ENCODE data around the gene IPO11.
"Not testable (repeated sequence)": the region's sequence is repeated elsewhere in the genome, so short reads cannot be mapped to it uniquely, and the experiment has no call there.

IPO11 gene

DNA sequence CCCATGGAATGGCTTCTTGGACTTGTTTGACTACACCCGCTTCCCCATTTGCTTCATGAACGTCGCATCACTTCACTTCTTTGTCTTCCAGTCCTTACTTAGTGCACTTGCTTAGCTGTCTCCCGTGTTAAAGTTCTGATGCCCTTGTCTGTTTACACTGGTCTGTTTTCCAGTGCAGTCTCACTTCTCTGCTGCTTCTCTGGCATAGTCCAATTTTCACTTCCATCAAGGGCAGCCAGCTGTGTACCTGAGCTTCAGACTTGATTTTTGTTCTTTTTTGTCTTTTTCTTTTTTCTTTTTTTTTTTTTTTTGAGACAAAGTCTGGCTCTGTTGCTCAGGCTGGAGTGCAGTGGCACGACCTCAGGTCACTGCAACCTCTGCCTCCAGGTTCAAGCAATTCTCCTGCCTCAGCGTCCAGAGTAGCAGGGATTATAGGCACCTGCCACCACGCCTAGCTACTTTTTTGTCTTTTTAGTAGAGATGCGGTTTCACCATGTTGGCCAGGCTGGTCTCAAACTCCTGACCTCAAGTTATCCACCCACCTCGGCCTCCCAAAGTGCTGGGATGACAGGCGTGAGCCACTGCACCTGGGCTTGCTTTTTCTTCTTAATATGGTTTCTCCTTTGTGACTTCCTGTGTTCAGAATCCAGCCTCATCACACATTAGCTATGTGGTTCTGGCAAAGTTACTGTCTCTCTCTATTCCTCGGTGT, 241.5 kb downstream of the IPO11 start:
- H3K27ac ChIP-seq (ENCODE audit: poor library complexity, severe bottlenecking) = no peak overlapping the region
- H3K4me3 ChIP-seq (ENCODE audit: severe bottlenecking) = no peak overlapping the region

DNA sequence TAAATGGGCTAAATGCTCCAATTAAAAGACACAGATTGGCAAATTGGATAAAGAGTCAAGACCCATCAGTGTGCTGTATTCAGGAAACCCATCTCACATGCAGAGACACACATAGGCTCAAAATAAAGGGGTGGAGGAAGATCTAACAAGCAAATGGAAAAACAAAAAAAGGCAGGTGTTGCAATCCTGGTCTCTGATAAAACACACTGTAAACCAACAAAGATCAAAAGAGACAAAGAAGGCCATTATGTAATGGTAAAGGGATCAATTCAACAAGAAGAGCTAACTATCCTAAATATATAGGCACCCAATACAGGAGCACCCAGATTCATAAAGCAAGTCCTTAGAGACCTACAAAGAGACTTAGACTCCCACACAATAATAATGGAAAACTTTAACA, 245.2 kb downstream of the IPO11 start:
- not testable (repeated sequence) for ATAC-seq (ENCODE audit: low read depth); H3K27me3 ChIP-seq (ENCODE audit: insufficient read depth, poor library complexity, severe bottlenecking); H3K27ac ChIP-seq (ENCODE audit: poor library complexity, severe bottlenecking); H3K9me3 ChIP-seq (ENCODE audit: severe bottlenecking); DNase-seq (ENCODE audit: low spot score); H3K4me3 ChIP-seq (ENCODE audit: severe bottlenecking); H3K36me3 ChIP-seq (ENCODE audit: low read depth); H3K4me1 ChIP-seq (ENCODE audit: insufficient read depth, poor library complexity, severe bottlenecking)

More for the DNA sequence above, 241.5 kb downstream of the IPO11 start:
- Histone ChIP-seq H3K9me3 (ENCODE audit: severe bottlenecking) (no peaks in the 10 kb centered on the region), H3K36me3 (ENCODE audit: low read depth) (no peaks in the 10 kb centered on the region), H3K4me1 (ENCODE audit: insufficient read depth, poor library complexity, severe bottlenecking) (no peaks in the 10 kb centered on the region), H3K27me3 (ENCODE audit: insufficient read depth, poor library complexity, severe bottlenecking) (no peaks in the 10 kb centered on the region)
- DNase-seq (ENCODE audit: low spot score) (no peak), ATAC-seq (ENCODE audit: low read depth) (no peak)
- TF ChIP-seq, protein P1, sequence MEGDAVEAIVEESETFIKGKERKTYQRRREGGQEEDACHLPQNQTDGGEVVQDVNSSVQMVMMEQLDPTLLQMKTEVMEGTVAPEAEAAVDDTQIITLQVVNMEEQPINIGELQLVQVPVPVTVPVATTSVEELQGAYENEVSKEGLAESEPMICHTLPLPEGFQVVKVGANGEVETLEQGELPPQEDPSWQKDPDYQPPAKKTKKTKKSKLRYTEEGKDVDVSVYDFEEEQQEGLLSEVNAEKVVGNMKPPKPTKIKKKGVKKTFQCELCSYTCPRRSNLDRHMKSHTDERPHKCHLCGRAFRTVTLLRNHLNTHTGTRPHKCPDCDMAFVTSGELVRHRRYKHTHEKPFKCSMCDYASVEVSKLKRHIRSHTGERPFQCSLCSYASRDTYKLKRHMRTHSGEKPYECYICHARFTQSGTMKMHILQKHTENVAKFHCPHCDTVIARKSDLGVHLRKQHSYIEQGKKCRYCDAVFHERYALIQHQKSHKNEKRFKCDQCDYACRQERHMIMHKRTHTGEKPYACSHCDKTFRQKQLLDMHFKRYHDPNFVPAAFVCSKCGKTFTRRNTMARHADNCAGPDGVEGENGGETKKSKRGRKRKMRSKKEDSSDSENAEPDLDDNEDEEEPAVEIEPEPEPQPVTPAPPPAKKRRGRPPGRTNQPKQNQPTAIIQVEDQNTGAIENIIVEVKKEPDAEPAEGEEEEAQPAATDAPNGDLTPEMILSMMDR (IDR thresholded peaks at IDR 0.05; ENCODE audit: poor library complexity, severe bottlenecking) = no peak

DNA sequence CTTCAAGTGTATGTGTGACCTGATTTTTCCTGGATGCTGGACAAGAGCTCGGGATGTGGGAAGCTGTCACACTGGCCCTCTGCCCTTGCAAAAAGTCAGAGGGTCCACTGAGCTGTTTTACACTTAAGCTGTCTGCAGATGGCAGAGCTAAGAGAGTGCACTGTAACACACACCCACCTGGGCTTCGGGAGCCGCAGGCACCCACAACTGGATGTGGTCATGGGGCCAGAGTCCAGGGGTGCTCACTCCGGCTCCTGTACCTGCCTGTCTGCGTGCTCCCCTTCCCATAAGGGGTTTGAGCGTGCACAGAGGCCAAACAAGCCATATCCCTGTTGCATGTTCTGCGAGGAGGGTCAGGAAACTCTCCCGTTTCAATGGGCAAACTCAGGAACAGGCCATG, 248.6 kb downstream of the IPO11 start:
- H3K4me3 ChIP-seq (ENCODE audit: severe bottlenecking) = no peak overlapping the region
- H3K27me3 ChIP-seq (ENCODE audit: insufficient read depth, poor library complexity, severe bottlenecking) = no peaks in the 10 kb centered on the region
- H3K9me3 ChIP-seq (ENCODE audit: severe bottlenecking) = no peaks in the 10 kb centered on the region
- TF ChIP-seq, protein P1 (IDR thresholded peaks at IDR 0.05; ENCODE audit: poor library complexity, severe bottlenecking) = no peak
- H3K36me3 ChIP-seq (ENCODE audit: low read depth) = no peaks in the 10 kb centered on the region
- ATAC-seq (ENCODE audit: low read depth) = 0 out of 3 replicates have a peak, but pooled peaks have one; percentile 19
- no peak overlapping the region for H3K27ac ChIP-seq (ENCODE audit: poor library complexity, severe bottlenecking)
- no peak for DNase-seq (ENCODE audit: low spot score)
- H3K4me1 ChIP-seq (ENCODE audit: insufficient read depth, poor library complexity, severe bottlenecking) = no peaks in the 10 kb centered on the region

DNA sequence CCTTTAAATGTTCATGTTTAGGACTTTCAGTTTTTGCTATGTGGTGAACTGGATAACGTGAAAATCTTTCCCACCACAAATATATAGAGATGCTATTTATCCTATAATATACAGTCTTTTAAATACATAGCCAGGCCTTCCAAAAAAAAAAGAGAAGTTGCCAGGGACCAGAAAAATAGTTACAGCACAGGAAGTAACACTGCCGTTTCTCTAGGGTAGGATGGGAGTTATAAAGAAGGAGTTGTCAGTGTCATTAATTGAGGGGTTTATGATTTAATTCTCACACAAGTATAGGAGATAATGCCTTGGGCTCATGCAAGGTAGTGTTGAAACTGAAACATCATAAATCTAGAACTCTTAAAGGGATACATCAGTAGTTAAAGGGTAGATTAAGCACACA, 250.0 kb downstream of the IPO11 start:
- Histone ChIP-seq H3K4me3 (ENCODE audit: severe bottlenecking) (no peak overlapping the region), H3K36me3 (ENCODE audit: low read depth) (no peaks in the 10 kb centered on the region), H3K27me3 (ENCODE audit: insufficient read depth, poor library complexity, severe bottlenecking) (no peaks in the 10 kb centered on the region), H3K4me1 (ENCODE audit: insufficient read depth, poor library complexity, severe bottlenecking) (no peaks in the 10 kb centered on the region), H3K27ac (ENCODE audit: poor library complexity, severe bottlenecking) (no peak overlapping the region), H3K9me3 (ENCODE audit: severe bottlenecking) (no peaks in the 10 kb centered on the region)
- TF ChIP-seq, protein P1 (IDR thresholded peaks at IDR 0.05; ENCODE audit: poor library complexity, severe bottlenecking) = no peak
- ATAC-seq (ENCODE audit: low read depth) (no peak), DNase-seq (ENCODE audit: low spot score) (no peak)

DNA sequence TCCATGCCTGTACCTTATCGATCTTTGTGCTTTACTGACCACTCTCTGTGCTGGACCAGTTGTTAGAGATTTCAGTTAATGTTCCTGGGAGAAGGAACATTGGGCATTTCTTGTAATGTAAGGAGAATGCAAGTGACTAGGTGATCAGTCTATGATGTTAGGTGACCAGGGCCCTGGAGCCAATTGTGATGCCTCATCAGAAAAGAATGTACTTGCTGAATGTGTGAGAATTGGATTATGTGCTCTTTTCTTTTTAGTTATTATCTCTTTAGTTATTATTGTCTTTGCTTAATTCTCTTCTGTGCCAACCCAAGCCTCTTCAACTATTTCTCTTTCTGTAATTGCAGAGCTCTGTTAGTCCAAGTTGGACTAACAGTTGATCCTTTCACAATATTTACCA, 258.9 kb downstream of the IPO11 start:
- DNase-seq (ENCODE audit: low spot score) (no peak), ATAC-seq (ENCODE audit: low read depth) (peak; percentile 35; the same call in 2 of the 3 replicates)
- no peaks in the 10 kb centered on the region for H3K36me3 ChIP-seq (ENCODE audit: low read depth)

DNA sequence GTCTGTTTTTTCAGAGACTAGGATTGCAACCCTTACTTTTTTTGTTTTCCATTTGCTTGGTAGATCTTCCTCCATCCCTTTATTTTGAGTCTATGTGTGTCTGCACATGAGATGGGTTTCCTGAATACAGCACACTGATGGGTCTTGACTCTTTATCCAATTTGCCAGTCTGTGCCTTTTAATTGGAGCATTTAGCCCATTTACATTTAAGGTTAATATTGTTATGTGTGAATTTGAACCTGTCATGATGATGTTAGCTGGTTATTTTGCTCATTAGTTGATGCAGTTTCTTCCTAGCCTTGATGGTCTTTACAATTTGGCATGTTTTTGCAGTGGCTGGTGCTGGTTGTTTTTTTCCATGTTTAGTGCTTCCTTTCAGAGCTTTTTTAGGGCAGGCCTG, 264.0 kb downstream of the IPO11 start:
- not testable (repeated sequence) for H3K4me3 ChIP-seq (ENCODE audit: severe bottlenecking); H3K27ac ChIP-seq (ENCODE audit: poor library complexity, severe bottlenecking); ATAC-seq (ENCODE audit: low read depth)

More for the DNA sequence above, 258.9 kb downstream of the IPO11 start:
- Histone ChIP-seq H3K27ac (ENCODE audit: poor library complexity, severe bottlenecking) (no peak overlapping the region), H3K4me1 (ENCODE audit: insufficient read depth, poor library complexity, severe bottlenecking) (no peaks in the 10 kb centered on the region), H3K9me3 (ENCODE audit: severe bottlenecking) (peaks cover 1% of the 10 kb centered on the region), H3K4me3 (ENCODE audit: severe bottlenecking) (no peak overlapping the region), H3K27me3 (ENCODE audit: insufficient read depth, poor library complexity, severe bottlenecking) (no peaks in the 10 kb centered on the region)
- TF ChIP-seq, protein P1 (IDR thresholded peaks at IDR 0.05; ENCODE audit: poor library complexity, severe bottlenecking) = no peak

More for the DNA sequence above, 264.0 kb downstream of the IPO11 start:
- not testable (repeated sequence) for H3K27me3 ChIP-seq (ENCODE audit: insufficient read depth, poor library complexity, severe bottlenecking); H3K36me3 ChIP-seq (ENCODE audit: low read depth); H3K4me1 ChIP-seq (ENCODE audit: insufficient read depth, poor library complexity, severe bottlenecking); H3K9me3 ChIP-seq (ENCODE audit: severe bottlenecking); DNase-seq (ENCODE audit: low spot score)
